DOHH2 (cell line): ENCODE measurements around the gene C12orf42.

Experiments used
- H3F3A ChIP-seq: fragments of 200-600 bp; sonication (generic), shearing (Covaris generic); 2 replicates; pipeline ENCODE4 v1.6.0; 2016; ENCODE audit warnings: antibody characterized with exemption, mild to moderate bottlenecking; ENCODE audit not compliant: control insufficient read depth, insufficient read depth
- H3K27ac ChIP-seq: fragments of 200-600 bp; sonication (generic); 2 replicates; pipeline ENCODE4 v1.5.1; 2014; ENCODE audit warnings: low read depth, mild to moderate bottlenecking, low read length, moderate library complexity
- H3K27me3 ChIP-seq: fragments of 200-600 bp; sonication (generic); 2 replicates; pipeline ENCODE4 v1.6.1; 2014; ENCODE audit warnings: mild to moderate bottlenecking, low read length, mixed read lengths; ENCODE audit not compliant: control insufficient read depth
- H3K36me3 ChIP-seq: fragments of 200-600 bp; sonication (generic); 2 replicates; pipeline ENCODE4 v1.6.1; 2014; ENCODE audit warnings: mild to moderate bottlenecking, low read length, moderate library complexity, mixed read lengths; ENCODE audit not compliant: control insufficient read depth
- H3K4me1 ChIP-seq: fragments of 200-600 bp; sonication (generic); 2 replicates; pipeline ENCODE4 v1.6.1; 2014; ENCODE audit warnings: mild to moderate bottlenecking, low read length, mixed read lengths; ENCODE audit not compliant: control insufficient read depth
- H3K4me2 ChIP-seq: fragments of 200-600 bp; sonication (generic); 2 replicates; pipeline ENCODE4 v1.6.0; 2014; ENCODE audit warnings: mild to moderate bottlenecking, low read length, moderate library complexity
- H3K4me3 ChIP-seq: fragments of 200-600 bp; sonication (generic); 2 replicates; pipeline ENCODE4 v1.5.1; 2014; ENCODE audit warnings: mild to moderate bottlenecking, low read length, mixed read lengths
- H3K79me2 ChIP-seq: fragments of 200-600 bp; sonication (generic); 2 replicates; pipeline ENCODE4 v1.6.1; 2014; ENCODE audit warnings: mild to moderate bottlenecking, low read length, mixed read lengths; ENCODE audit not compliant: control insufficient read depth
- H3K9me2 ChIP-seq: fragments of 200-600 bp; sonication (generic); replicated peaks from 2 replicates; pipeline ENCODE4 v1.6.1; 2014; ENCODE audit warnings: mild to moderate bottlenecking, low read length, mixed read lengths; ENCODE audit not compliant: control insufficient read depth
- H3K9me3 ChIP-seq: fragments of 200-600 bp; sonication (generic); 2 replicates; pipeline ENCODE4 v1.6.1; 2014; ENCODE audit warnings: antibody characterized with exemption, low read length, mixed read lengths; ENCODE audit not compliant: control insufficient read depth, insufficient read depth
- H4K20me1 ChIP-seq: fragments of 200-600 bp; sonication (generic); 2 replicates; pipeline ENCODE4 v1.6.0; 2014; ENCODE audit warnings: low read depth, mild to moderate bottlenecking, antibody characterized with exemption, low read length, moderate library complexity; ENCODE audit not compliant: control insufficient read depth, insufficient read depth
- CTCF ChIP-seq: fragments of 200-600 bp; sonication (generic); IDR thresholded peaks from one replicate; pipeline ENCODE4 v1.5.1; 2014; ENCODE audit warnings: antibody characterized with exemption, mild to moderate bottlenecking, low read depth, low read length; ENCODE audit not compliant: poor library complexity, severe bottlenecking
- EZH2phosphoT487 ChIP-seq: fragments of 200-600 bp; sonication (generic); IDR thresholded peaks from 2 replicates; pipeline ENCODE4 v1.6.1; 2017; ENCODE audit warnings: borderline replicate concordance, mild to moderate bottlenecking, antibody characterized with exemption, low read length, moderate library complexity, mixed read lengths

The C12orf42 gene

GRCh38 chr12:103269946-103270345 is 225.8 kb downstream of the C12orf42 start:
- no peaks in the 10 kb centered on the region for H3K4me1 ChIP-seq
- H3K4me3 ChIP-seq, result no peak overlapping the region
- H4K20me1 ChIP-seq, result no peaks in the 10 kb centered on the region
- H3K36me3 ChIP-seq, result no peaks in the 10 kb centered on the region
- TF ChIP-seq EZH2phosphoT487 (no peak), CTCF (no peak)
- no peak overlapping the region for H3K27ac ChIP-seq
- H3K27me3 ChIP-seq, result no peaks in the 10 kb centered on the region
- no peaks in the 10 kb centered on the region for H3K79me2 ChIP-seq
- H3F3A ChIP-seq, result no peaks in the 10 kb centered on the region
- H3K4me2 ChIP-seq, result no peak overlapping the region
- H3K9me2 ChIP-seq, result no peaks in the 10 kb centered on the region
- no peaks in the 10 kb centered on the region for H3K9me3 ChIP-seq

DNA sequence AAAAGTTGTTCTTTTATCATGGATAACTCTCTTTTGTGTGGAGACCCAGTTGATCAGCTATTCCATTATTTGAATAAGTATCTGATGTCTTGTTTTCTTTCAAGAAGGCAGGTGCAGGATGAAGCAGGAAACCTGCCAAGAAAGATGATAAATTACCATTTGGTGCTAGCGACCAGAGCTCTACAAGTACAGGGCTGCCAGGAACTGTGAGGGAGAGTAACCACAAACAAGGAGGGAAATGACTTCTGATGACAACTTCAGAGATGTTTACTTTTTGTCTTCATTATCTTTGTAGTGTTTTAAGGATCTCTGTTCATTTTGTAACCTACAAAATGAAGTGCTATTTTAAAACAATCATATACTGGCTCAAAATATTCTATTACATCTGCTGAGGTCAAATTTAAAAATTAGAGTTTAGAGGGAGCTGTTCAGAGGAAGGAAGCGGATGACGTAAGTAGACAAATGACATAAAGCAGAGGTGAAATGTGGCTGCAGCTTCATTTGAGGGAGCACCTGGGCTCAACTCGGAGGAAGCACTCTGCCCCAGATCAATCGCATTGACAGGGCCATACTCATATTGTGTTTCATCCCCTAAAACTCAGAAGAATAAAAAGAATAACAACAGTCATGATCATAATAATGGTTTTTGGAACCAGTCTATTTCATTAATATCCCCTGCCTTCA is 226.8 kb downstream of the C12orf42 start:
- H3K4me2 ChIP-seq, result no peak overlapping the region
- H3K9me2 ChIP-seq, result no peaks in the 10 kb centered on the region
- H3F3A ChIP-seq, result no peaks in the 10 kb centered on the region
- no peak overlapping the region for H3K27ac ChIP-seq
- no peaks in the 10 kb centered on the region for H3K36me3 ChIP-seq
- no peaks in the 10 kb centered on the region for H3K27me3 ChIP-seq
- H3K79me2 ChIP-seq, result no peaks in the 10 kb centered on the region
- TF ChIP-seq CTCF, result no peak
- TF ChIP-seq EZH2phosphoT487, result no peak
- no peaks in the 10 kb centered on the region for H3K9me3 ChIP-seq
- no peaks in the 10 kb centered on the region for H3K4me1 ChIP-seq
- no peak overlapping the region for H3K4me3 ChIP-seq
- H4K20me1 ChIP-seq, result no peaks in the 10 kb centered on the region

DNA sequence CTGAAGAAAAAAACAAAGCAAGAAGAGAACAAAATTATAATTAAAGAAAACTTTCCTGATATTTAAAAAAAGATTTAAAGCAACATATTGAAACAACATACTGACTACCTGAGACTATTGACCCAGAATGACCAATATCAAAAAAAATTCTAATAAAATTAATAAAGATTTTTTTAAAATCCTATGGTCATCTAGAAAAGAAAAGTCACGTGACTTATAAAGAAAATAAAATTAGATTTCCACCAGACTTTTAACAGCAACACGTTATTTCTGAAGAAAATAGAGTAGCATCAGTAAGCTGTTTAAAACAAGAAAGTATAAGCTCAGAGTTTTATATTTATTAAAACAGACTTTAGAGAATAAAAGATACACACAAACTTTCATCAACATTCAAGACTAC is 238.0 kb downstream of the C12orf42 start:
- H3F3A ChIP-seq, result no peaks in the 10 kb centered on the region
- no peaks in the 10 kb centered on the region for H4K20me1 ChIP-seq

More for the DNA sequence above, 238.0 kb downstream of the C12orf42 start:
- Histone ChIP-seq H3K4me1 (no peaks in the 10 kb centered on the region), H3K4me3 (no peak overlapping the region), H3K27ac (no peak overlapping the region), H3K36me3 (no peaks in the 10 kb centered on the region), H3K4me2 (no peak overlapping the region), H3K9me2 (no peaks in the 10 kb centered on the region), H3K27me3 (no peaks in the 10 kb centered on the region), H3K9me3 (no peaks in the 10 kb centered on the region), H3K79me2 (no peaks in the 10 kb centered on the region)
- TF ChIP-seq EZH2phosphoT487 (no peak), CTCF (no peak)
